H9 (cell line): Measurements from ENCODE around the gene ZFR2. TPM values are rescaled to one million over a fixed set of nuclear protein-coding genes. Genes with fewer than 3 reads are reported as not detected.

Source experiments
- DNase-seq: peaks from one replicate; pipeline ENCODE4 v3.0.0-alpha.2; 2017
- H2AFZ ChIP-seq: one replicate; pipeline ENCODE4 v1.6.1; 2013; ENCODE audit warnings: mild to moderate bottlenecking, low read length, control low read depth, moderate library complexity
- H2AK5ac ChIP-seq: 2 replicates; pipeline ENCODE4 v1.6.1; 2013; ENCODE audit warnings: low read length, control low read depth, mixed read lengths; ENCODE audit not compliant: insufficient read length
- H2BK120ac ChIP-seq: one replicate; pipeline ENCODE4 v1.6.1; 2013; ENCODE audit warnings: low read depth, mild to moderate bottlenecking, low read length, control low read depth, inconsistent platforms; ENCODE audit not compliant: poor library complexity, severe bottlenecking
- H2BK12ac ChIP-seq: 2 replicates; pipeline ENCODE4 v1.6.1; 2013; ENCODE audit warnings: low read length, control low read depth, mixed read lengths, low read depth; ENCODE audit not compliant: insufficient read length
- H2BK15ac ChIP-seq: 2 replicates; pipeline ENCODE4 v1.6.1; 2013; ENCODE audit warnings: low read depth, low read length, control low read depth
- H2BK20ac ChIP-seq: one replicate; pipeline ENCODE4 v1.6.1; 2013; ENCODE audit warnings: low read depth, mild to moderate bottlenecking, low read length, control low read depth, inconsistent platforms; ENCODE audit not compliant: poor library complexity, severe bottlenecking
- H2BK5ac ChIP-seq: 2 replicates; pipeline ENCODE4 v1.6.1; 2013; ENCODE audit warnings: low read length, control low read depth, mixed read lengths; ENCODE audit not compliant: insufficient read length
- H3K14ac ChIP-seq: 2 replicates; pipeline ENCODE4 v1.6.1; 2013; ENCODE audit warnings: low read length, control low read depth; ENCODE audit not compliant: insufficient read depth
- H3K18ac ChIP-seq: 2 replicates; pipeline ENCODE4 v1.6.1; 2013; ENCODE audit warnings: low read depth, mild to moderate bottlenecking, mixed read lengths, low read length, control low read depth; ENCODE audit not compliant: insufficient read length
- H3K23ac ChIP-seq: 2 replicates; pipeline ENCODE4 v1.6.1; 2013; ENCODE audit warnings: low read length, control low read depth, mixed read lengths, low read depth; ENCODE audit not compliant: insufficient read length
- H3K23me2 ChIP-seq: 2 replicates; pipeline ENCODE4 v1.6.1; 2013; ENCODE audit warnings: low read depth, mild to moderate bottlenecking, mixed read lengths, low read length, control low read depth; ENCODE audit not compliant: insufficient read length, poor library complexity, severe bottlenecking
- H3K27ac ChIP-seq: 2 replicates; pipeline ENCODE4 v1.5.1; 2013; ENCODE audit warnings: low read length, control low read depth, mixed read lengths, low read depth; ENCODE audit not compliant: insufficient read length
- H3K27me3 ChIP-seq: 2 replicates; pipeline ENCODE4 v1.6.1; 2013; ENCODE audit warnings: low read length, control low read depth, inconsistent platforms; ENCODE audit not compliant: insufficient read depth
- H3K4ac ChIP-seq: 2 replicates; pipeline ENCODE4 v1.6.1; 2013; ENCODE audit warnings: low read depth, mild to moderate bottlenecking, control low read depth, inconsistent platforms, low read length, moderate library complexity
- H3K4me1 ChIP-seq: 2 replicates; pipeline ENCODE4 v1.6.1; 2013; ENCODE audit warnings: low read length, control low read depth, inconsistent platforms; ENCODE audit not compliant: insufficient read depth
- H3K4me2 ChIP-seq: 2 replicates; pipeline ENCODE4 v1.6.1; 2013; ENCODE audit warnings: low read length, control low read depth, mixed read lengths; ENCODE audit not compliant: insufficient read length, insufficient read depth
- H3K56ac ChIP-seq: 2 replicates; pipeline ENCODE4 v1.6.1; 2013; ENCODE audit warnings: low read depth, mild to moderate bottlenecking, mixed read lengths, low read length, control low read depth; ENCODE audit not compliant: insufficient read length
- H3K79me1 ChIP-seq: 2 replicates; pipeline ENCODE4 v1.6.1; 2013; ENCODE audit warnings: low read depth, mild to moderate bottlenecking, moderate library complexity, low read length, control low read depth, inconsistent platforms; ENCODE audit not compliant: insufficient read depth, poor library complexity, severe bottlenecking
- H3K79me2 ChIP-seq: 2 replicates; pipeline ENCODE4 v1.6.1; 2013; ENCODE audit warnings: low read length, control low read depth, inconsistent platforms; ENCODE audit not compliant: insufficient read depth
- H3K9ac ChIP-seq: 2 replicates; pipeline ENCODE4 v1.6.1; 2013; ENCODE audit warnings: low read length, control low read depth, mixed read lengths; ENCODE audit not compliant: insufficient read length; ENCODE audit errors: extremely low read depth
- H3K9me3 ChIP-seq: one replicate; pipeline ENCODE4 v1.6.1; 2013; ENCODE audit warnings: low read depth, low read length, inconsistent platforms; ENCODE audit not compliant: control insufficient read depth
- H3T11ph ChIP-seq: one replicate; pipeline ENCODE4 v1.6.1; 2013; ENCODE audit warnings: mild to moderate bottlenecking, low read length, control low read depth, inconsistent platforms
- H4K20me1 ChIP-seq: one replicate; pipeline ENCODE4 v1.6.1; 2013; ENCODE audit not compliant: control insufficient read depth, insufficient read length, insufficient read depth
- H4K5ac ChIP-seq: 2 replicates; pipeline ENCODE4 v1.6.1; 2013; ENCODE audit warnings: low read depth, mild to moderate bottlenecking, mixed read lengths, low read length, control low read depth; ENCODE audit not compliant: insufficient read length
- H4K8ac ChIP-seq: replicated peaks from 2 replicates; pipeline ENCODE4 v1.6.1; 2013; ENCODE audit warnings: low read length, control low read depth, mixed read lengths, low read depth; ENCODE audit not compliant: insufficient read length
- H4K91ac ChIP-seq: 2 replicates; pipeline ENCODE4 v1.6.1; 2013; ENCODE audit warnings: low read depth, mild to moderate bottlenecking, moderate library complexity, mixed read lengths, low read length, control low read depth; ENCODE audit not compliant: insufficient read length
- H3K27ac Mint-ChIP-seq, 3 experiments: 2 replicates in 2 of 3; 3 replicates in 1 of 3; pipeline ENCODE4 v1.8.0; 2020 to 2021; ENCODE audit warnings: mixed read lengths in 3 of 3, mild to moderate bottlenecking in 1 of 3, moderate library complexity in 1 of 3
- H3K27me3 Mint-ChIP-seq: 2 replicates; pipeline ENCODE4 v1.8.0; 2021; ENCODE audit warnings: low read depth, mild to moderate bottlenecking, moderate library complexity, mixed read lengths
- H3K36me3 Mint-ChIP-seq, 3 experiments: 2 replicates in 2 of 3; 3 replicates in 1 of 3; pipeline ENCODE4 v1.8.0; 2020 to 2021; ENCODE audit warnings: low read depth in 3 of 3, mixed read lengths in 3 of 3; ENCODE audit not compliant: insufficient read depth in 1 of 3
- H3K4me1 Mint-ChIP-seq, 2 experiments: 2 replicates each; pipeline ENCODE4 v1.8.0; 2020; ENCODE audit warnings: mixed read lengths in 2 of 2
- H3K4me3 Mint-ChIP-seq, 2 experiments: 2 replicates in 1 of 2; 3 replicates in 1 of 2; pipeline ENCODE4 v1.8.0; 2020 to 2021; ENCODE audit warnings: mild to moderate bottlenecking in 2 of 2, mixed read lengths in 2 of 2, moderate library complexity in 1 of 2
- H3K9me3 Mint-ChIP-seq, 2 experiments: 2 replicates in 1 of 2; 3 replicates in 1 of 2; pipeline ENCODE4 v1.8.0; 2020; ENCODE audit warnings: mild to moderate bottlenecking in 2 of 2, mixed read lengths in 2 of 2, moderate library complexity in 1 of 2
- WGBS: extraction: QIAGEN DNeasy Blood & Tissue Kit; methylation state at CpG from one replicate; pipeline ENCODE4 v1.1.7; 2013; ENCODE audit warnings: missing lambda C conversion rate, low lambda C conversion rate, mixed read lengths; ENCODE audit not compliant: insufficient read length; ENCODE audit errors: extremely low coverage; 5-methylcytosine and 5-hydroxymethylcytosine counted together
- total RNA-seq: library from RNA; stranded (reverse); gene quantifications from 2 replicates; pipeline ENCODE4 v1.2.1, GENCODE V29; 2021
- TF ChIP-seq, protein P1 (sequence below): fragments of 200-600 bp; sonication (generic); conservative IDR thresholded peaks from 3 replicates; pipeline ENCODE4 v1.8.0; 2021; ENCODE audit warnings: antibody characterized with exemption, mild to moderate bottlenecking

Gene ZFR2
- total RNA-seq, 1 experiment from 2014 or later, result 18.3 TPM

DNA sequence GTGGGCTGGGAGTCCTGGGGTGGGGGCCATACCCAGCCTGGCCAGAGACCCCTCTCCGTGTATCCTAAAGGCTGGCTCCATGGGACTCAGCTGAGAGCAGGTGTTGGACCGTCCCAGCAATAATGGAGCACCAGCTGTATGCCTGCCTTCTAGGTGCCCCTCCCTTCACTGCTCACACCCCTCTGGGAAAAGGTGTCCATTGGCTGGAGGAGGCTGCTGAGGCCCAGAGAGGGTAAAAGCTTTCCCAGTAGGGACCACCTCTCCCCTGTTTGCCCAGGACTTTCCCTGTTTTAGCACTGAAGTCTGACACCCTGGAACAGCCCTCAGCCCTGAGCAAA, 93.5 kb downstream of the ZFR2 start:
- Histone ChIP-seq H2BK20ac (no peak overlapping the region), H3K27me3 (no peaks in the 10 kb centered on the region), H4K91ac (no peak overlapping the region), H3K56ac (no peak overlapping the region), H2BK5ac (no peak overlapping the region), H3K18ac (no peak overlapping the region), H3K23me2 (no peaks in the 10 kb centered on the region), H3K9ac (no peak overlapping the region), H2BK12ac (no peak overlapping the region), H3K4me1 (no peaks in the 10 kb centered on the region), H3K79me2 (no peaks in the 10 kb centered on the region), H2AFZ (no peak overlapping the region), H4K20me1 (no peaks in the 10 kb centered on the region), H3K4me2 (no peak overlapping the region), H4K5ac (no peak overlapping the region), H3K27ac (no peak overlapping the region), H4K8ac (no peak overlapping the region), H2BK120ac (no peak overlapping the region), H3K23ac (no peak overlapping the region), H3T11ph (no peak overlapping the region), H3K14ac (no peak overlapping the region; the same call in 1 of the 2 replicates), H2AK5ac (no peak overlapping the region), H2BK15ac (no peak overlapping the region), H3K4ac (no peak overlapping the region), H3K9me3 (no peaks in the 10 kb centered on the region), H3K79me1 (no peaks in the 10 kb centered on the region)
- Mint-ChIP-seq H3K4me3 (no peak overlapping the region), H3K27ac (no peak overlapping the region), H3K36me3 (no peaks in the 10 kb centered on the region; a peak in 2 of 7 replicates), H3K4me1 (peaks cover 7 to 18% of the 10 kb centered on the region in 2 experiments), H3K9me3 (no peaks in the 10 kb centered on the region), H3K27me3 (no peaks in the 10 kb centered on the region; the same call in 1 of the 2 replicates)
- TF ChIP-seq, protein P1, sequence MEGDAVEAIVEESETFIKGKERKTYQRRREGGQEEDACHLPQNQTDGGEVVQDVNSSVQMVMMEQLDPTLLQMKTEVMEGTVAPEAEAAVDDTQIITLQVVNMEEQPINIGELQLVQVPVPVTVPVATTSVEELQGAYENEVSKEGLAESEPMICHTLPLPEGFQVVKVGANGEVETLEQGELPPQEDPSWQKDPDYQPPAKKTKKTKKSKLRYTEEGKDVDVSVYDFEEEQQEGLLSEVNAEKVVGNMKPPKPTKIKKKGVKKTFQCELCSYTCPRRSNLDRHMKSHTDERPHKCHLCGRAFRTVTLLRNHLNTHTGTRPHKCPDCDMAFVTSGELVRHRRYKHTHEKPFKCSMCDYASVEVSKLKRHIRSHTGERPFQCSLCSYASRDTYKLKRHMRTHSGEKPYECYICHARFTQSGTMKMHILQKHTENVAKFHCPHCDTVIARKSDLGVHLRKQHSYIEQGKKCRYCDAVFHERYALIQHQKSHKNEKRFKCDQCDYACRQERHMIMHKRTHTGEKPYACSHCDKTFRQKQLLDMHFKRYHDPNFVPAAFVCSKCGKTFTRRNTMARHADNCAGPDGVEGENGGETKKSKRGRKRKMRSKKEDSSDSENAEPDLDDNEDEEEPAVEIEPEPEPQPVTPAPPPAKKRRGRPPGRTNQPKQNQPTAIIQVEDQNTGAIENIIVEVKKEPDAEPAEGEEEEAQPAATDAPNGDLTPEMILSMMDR, result no peak
- peak; percentile 14 for DNase-seq
- no CpG with 5 or more reads among the region's 2 CpGs for WGBS
